HPDE6-E6E7 (cell line): ENCODE measurements around the gene AHRR.
"Not testable (repeated sequence)": the region's sequence is repeated elsewhere in the genome, so short reads cannot be mapped to it uniquely, and the experiment has no call there.

ENCODE experiments used
- DNase-seq: peaks from one replicate; pipeline ENCODE4 v3.0.0; 2011; ENCODE audit warnings: missing footprints; ENCODE audit errors: extremely low spot score

AHRR gene

DNA sequence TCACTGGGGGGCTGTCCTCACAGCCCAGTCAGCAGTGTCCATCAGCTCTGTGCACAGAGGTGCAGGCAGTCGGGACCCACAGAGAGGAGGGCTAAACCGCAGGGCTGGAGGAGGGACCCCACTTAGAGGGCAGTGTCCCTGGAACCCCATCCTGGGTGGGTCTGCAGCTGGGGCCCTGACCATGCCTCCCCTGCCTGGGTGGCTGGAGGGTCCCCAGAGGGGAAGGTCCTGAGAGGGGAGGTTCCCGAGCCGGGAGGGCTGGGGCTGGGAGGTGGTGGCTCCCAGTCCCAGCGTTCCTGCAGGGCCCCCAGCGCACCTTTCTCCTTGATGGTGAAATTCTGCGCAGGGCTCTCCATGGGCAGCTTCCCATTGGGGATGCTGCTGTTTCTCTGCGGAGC, 154.2 kb downstream of the AHRR start:
- DNase-seq, result no peak

DNA sequence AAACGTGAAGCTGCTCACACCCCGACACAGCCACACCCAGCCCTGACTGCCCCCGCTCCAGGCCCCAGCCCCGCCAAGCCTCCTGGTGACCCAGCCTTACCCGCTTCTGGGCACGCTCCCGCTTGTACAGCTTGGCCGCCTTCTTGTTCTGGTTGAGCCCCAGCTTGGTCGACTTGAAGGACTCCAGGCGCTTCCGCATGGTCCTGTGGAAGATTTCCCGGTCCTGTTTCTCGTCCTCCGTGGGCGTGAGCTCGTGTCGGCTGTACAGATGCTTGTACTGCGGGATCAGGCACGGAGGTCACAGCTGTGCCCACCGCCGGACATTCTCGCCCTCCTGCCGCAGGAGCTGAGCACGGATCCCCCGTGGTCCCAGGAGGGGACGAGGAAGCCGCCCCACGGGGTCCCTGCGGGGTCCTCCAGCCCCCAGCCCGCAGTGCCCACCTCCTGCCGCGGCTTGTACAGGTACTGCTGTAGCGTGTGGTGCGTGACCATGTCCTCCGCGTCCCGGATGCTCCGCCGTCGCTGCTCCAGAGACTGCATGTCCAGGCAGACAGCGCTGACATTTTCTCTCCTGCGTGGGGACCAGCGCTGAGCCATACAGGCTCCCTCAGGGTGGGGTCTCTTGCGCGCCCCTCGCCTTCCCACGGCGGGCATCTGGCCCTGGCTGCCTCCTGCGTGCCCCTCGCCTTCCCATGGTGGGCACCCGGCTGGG, 154.7 kb downstream of the AHRR start:
- no peak for DNase-seq

DNA sequence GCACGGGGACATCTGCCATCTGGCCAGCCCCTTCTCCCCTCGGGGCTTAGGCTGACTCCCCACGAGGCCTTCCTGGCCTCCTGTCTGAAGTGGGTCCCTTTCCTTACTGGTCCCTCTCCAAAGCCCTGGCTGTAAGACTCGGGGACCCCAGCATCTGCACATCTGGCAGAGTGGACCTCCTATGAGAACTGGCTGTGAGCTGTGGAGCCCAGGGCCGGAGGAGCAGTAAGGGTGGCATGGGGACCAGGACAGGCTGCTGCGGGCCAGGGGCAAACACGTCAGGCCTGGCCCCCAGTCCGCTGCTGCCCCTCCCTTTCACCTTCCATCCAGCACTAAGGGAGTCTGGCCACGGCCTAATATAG, 155.3 kb downstream of the AHRR start:
- no peak for DNase-seq

DNA sequence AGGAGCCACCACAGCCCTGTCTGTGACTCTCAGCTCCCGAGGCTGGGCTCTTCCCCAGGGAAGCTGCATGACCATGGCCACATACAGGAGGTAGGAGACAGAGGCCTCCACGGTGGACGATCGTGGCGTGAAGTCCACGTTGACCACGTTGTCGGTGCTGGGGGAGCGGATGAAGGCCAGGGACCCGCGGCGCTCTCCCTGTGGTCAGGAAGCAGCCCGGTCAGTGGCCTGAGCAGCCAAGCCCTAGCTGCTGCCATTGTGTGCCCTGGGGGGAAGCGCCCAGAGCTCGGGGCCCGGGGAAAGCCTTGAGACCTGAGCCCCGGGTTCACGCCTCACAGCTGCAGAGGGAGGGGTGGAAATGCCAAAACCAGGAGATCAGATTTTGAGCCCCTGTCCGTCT, 155.7 kb downstream of the AHRR start:
- DNase-seq, result no peak

DNA sequence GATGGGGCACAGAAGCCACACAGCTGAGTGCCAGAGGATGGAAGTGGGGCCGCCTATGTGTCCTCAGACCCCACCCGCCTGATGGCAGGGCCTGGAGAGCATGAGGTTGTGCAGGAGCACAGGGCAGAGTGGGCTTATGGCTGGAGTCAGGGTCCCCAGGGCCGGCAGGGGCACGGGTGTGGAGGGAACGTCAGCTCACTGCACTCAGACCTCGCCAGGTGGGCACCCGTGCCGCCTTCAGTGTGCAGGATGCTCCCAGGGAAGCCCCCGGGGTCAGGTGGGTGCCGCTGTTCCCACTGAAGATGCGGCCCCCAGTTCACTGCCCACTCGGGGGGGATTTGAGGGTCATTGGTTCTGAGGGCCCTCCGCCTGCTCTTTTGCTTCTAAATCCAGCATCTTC, 156.4 kb downstream of the AHRR start:
- DNase-seq, result no peak

DNA sequence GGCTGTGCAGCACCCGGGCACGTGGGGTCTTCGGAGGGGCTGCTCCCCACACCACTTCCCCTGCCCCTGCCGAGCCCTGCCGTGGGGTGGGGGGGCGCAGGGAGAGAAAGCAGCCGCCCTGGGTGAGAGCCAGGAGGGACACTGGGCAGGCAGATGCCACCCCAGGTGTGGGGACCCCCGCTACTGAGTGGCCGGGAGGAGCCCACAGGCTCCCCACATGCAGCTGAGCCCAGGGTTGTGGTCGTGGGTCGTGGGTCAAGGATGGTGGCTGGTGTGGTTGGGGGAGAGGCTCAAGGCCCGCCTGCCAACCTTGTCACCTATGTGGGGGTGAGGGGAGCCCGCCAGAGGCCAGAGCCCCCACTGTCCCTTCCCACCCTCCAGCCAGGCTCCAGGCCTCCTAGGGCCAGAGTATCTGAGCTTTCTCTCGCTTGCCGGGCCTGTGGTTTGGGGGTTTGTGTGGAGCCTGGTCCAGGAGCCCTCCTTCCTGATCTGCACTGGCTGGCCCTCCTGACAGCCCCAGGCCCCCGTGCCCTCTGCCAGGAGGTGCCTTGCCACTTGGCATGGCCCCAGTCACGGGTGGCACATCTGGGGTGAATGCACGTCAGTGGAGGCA, 157.0 kb downstream of the AHRR start:
- no peak for DNase-seq

DNA sequence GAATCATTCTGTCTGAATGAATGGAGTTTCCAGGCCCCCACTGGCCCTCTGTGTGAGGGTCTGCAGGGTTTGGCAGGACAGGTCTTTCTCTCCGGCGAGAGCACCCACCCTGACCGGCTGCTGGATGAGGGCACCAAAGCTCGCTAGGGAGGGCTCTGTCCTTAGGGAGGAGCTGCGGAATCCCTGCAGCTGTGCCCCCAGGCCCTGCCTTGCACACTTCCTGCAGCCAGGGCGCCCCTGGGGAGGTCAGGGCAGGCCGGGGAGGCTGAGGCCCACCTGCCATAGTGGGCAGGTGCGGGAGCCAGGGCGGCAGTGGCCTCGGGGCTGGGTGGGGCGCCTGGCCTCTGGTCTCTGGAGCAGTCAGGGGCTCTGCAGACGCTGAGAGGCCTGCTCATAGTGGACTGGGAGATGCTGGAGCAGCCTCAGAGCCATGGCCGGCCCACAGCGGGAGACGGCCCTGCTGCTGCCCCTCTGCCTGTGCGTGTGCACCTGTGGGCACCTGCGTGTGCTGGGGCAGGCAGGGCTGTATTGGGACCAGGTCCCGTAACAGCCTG, 157.5 kb downstream of the AHRR start:
- no peak for DNase-seq

DNA sequence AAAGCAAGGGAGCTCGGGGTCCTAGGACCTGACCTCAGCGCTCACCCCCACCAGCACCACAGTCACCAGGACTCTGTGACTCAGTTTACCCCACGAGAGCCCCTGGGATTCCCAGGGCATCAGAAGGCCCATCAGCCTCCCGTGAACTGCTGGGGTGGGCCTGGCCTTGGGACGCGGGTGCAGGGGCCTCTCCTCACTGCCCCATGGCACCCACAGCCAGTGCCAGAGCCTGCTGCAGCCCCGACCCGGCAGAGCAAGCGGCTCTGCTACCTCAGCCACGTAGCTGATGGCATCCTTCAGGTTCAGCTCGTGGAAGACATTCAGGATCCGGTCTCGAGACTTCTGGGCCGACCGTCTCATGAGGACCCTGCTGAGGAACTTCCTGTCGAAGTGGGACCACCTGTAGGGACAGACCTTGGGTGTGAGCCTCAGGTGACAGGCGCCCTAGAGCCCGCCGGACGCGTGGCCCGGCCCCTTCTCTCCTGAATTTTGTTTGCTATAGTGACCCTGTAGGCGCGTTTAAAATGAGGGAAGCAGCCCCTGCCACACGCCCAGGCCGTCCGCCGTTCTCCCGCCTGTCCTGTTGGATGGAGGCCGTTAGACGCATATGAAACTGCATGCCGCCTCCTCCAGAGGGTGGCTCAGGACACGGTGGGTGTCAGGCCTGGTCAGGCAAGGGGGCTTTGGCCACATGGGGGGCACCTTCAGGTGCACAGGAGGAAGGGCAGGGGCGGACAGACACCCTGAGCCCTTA, 158.2 kb downstream of the AHRR start:
- no peak for DNase-seq

DNA sequence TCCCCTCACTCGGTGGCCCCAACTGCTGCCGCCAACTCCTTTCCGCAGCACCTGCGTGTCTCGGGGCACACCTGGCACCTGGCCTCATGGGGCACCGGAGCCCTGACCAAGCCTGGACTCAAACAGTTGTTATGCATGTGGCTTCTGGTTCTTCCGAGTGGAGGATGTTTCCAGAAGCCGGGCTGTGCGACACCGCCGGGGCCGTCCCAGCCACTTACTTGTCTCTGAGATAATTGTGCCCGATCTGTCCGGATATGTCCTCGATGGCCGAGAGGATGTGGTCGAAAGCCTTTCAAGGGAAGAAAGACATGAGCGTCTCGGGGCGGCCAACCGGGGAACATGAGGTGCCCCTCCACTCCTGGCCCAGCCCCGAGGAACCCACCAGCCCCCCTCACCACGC, 159.8 kb downstream of the AHRR start:
- DNase-seq, result no peak

DNA sequence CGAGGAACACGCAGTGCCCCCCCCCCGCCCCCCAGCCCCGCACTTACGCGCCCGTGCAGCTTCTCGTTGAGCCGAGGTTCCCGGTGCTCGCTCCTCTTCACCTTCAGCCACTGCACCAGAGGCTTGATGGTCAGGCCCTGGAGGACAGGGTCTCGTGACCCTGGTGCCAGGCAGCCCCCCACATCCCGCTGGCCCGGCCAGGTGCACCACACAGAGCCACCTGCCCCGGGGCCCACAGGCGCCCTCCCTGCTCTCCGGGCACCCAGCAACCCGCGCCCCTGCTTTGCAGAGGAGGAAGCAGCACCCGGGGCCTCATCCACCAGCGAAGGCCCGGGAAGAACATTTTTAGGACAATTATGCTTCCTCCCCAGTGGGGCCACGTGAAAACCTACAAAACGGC, 160.5 kb downstream of the AHRR start:
- DNase-seq, result no peak

DNA sequence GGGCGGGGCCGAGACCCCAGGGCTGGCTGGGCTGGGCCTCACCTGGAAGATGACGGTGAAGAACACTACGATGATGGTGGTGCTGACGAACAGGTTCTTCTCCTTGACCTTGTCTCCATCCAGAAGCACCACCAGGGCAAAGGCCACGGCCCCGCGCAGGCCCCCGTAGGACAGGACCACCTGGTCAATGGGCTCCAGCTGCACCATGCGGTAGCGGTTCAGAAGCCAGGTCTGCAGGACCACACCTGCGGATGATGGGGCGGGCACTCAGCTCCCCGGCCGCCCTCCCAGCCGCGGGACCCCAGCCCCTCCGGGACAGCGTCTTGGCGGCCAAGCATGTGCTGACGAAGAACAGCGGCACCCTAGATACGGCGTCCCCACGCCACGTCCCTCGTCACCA, 161.0 kb downstream of the AHRR start:
- no peak for DNase-seq

DNA sequence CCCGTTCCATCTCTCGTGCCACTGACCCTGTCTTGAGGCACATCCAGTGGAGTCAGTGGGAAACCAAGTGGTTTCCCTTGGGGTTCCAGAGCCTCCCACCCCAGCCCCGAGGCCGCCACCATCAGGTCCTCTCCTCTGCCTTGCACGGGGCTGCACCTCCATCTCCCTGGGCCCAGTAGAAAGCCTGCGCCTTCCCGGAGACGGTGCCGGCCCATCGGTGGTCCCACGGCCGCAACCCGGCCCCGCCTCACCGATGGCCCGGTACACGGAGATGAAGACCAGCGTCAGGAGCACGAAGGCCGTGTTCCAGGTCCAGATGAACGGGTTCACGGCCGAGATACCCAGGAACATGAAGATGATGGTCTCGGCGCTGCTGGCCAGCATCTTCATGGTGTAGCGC, 161.5 kb downstream of the AHRR start:
- no peak for DNase-seq

DNA sequence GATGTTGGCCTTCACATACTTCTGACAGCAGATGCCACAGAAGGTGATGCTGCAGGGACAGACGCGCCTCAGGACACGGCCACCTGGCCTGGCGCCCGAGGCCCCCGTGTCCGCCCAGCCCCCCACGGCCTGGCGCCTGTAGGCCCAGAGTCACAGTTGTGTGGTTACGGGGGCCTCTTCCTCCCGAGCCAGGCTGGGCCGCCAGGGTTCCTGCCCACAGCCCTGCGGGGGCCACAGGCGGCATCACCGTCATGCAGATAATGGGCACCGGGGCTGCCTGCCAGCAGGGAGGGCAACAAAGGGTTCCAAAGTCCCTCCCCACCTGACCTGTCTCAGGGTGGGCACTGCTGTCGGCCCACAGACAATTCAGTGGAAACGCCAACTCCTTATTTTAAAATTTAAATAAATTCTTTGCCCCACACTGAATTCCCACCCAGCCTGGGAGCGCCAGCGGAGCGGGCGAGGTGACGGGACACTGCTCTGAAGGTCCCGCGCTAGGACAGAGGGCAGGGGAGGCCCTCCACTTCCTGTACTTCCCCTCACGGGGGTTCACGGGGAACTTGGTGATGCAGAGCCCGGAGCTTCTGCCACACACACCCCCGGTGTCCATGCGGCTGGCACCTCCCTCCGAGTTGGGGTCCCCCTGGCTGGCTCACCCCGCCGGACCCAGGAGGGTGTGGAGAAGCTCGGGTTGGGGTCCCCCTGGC, 162.1 kb downstream of the AHRR start:
- no peak for DNase-seq

DNA sequence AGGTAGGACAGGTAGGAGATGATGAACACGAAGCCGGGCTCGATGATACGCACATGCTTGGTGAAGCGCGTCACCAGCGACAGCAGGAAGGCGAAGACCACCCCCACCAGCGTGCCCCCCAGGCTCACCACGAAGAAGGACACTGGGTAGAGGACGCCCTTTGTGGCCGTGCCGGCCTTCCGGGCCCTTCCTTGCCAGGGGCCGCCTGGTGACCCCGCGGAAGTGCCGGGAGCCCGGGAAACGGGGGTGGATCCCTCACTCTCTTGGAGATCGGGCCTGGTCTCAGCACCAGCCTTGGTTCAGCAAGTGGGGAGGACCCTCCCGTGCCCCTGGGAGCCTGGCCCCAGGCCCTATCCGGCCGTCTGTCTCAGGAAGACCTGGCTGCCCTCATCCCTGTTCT, 163.0 kb downstream of the AHRR start:
- DNase-seq, result no peak

DNA sequence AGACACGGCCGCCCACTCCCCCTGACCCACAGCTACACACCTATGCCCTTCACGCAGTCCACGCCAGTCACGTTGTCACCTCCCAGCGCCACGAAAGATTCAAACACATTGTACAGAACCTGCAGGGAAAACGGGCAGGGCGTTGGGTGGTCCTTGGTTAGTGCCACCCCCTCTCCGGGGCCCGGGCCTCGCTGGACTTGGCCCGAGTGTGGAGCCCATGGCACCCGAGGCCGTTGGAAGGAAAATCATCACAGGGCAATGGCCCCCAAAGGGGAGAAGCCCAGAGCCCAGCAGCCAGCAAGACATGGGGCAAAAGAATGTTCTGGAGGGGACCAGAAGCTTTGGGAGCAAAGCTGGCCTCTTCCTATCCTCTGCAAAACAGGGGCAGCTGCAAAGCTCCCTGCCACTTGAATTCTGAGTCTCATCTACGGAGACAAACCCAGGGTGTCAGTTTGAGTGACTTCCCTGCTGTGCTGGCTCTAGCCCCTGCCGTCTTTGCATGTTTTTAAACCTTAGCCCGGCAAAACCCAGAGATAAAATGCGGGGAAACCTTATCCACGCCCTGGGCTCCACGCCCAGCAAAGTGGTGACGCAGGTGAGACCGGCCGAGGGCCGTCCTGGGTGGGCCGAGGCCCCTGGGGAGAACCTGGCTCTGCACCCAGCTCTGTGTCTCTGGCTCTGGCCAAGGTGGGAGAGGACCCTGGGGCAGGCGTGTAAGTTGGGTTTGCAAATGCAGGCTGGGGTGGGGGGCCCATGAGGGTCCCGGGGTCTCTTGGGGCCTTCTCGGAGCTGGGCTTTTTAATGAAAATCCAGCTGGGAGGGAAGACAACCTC, 163.8 kb downstream of the AHRR start:
- DNase-seq, result no peak

DNA sequence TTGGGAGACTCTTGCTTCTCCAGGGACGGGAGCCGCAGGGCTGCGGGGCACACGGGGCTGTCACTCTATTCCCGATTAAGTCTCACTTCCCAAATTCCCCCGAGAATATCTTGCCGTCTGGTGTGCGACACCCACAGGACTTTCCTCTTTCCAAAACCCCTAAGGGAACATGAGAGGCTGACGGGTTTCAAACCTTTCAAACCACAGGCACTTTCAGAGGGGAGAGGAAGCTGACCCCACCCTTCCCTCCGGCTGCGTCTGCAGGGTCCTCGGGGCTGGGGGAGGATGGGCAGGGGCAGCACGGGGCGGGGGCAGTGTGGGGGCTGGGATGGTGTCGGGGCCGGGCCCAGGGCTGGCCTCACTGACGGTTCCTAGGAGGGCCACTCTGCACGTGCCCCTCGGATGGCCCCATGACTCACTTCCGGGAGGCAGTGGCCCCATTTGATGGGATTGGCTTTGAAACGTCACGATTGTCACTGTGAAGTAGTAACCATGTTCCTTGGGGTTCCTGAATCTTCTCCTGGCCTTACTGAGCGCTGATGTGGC, 164.5 kb downstream of the AHRR start:
- no peak for DNase-seq

DNA sequence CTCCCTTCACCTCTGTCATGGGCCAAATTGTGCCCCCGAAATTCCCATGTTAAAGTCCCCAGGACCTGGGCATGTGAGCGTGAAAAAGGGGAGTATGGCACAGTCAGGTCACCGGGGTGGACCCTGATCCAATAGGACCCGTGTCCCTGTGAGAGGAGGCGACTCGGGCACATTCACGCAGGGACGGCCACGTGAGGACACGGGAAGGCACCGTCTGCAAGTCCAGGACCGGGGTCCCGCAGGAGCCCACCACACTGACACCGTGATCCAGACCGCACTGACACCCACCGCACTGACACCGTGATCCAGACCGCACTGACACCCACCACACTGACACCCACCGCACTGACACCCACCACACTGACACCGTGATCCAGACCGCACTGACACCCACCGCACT, 165.1 kb downstream of the AHRR start:
- not testable (repeated sequence) for DNase-seq
